Purkinje cell (primary cell): ENCODE results near the gene BTNL2. TPM values are rescaled to one million over a fixed set of nuclear protein-coding genes. Genes with fewer than 3 reads are reported as not detected.

Experiments
- polyA plus RNA-seq: library from polyadenylated mRNA; unstranded; fragments of >200 nt; fragmentation: Nextera tagmentation; gene quantifications from 2 replicates; pipeline ENCODE4 v1.2.1, GENCODE V29; 2014

Gene BTNL2
- not detected in 2 replicates for polyA plus RNA-seq

GRCh38 chr6:32406857-32407256, at the start of gene BTNL2:
Gene BTNL2, minus strand, starts transcription at chr6:32407181. Its CDS starts 58 bp downstream, at chr6:32407123.

GRCh38 chr6:32439602-32440214, 32.7 kb upstream of the BTNL2 start, which contains the start of gene HLA-DRA:
Gene HLA-DRA, plus strand, starts transcription at chr6:32439887. Its CDS starts 64 bp downstream, at chr6:32439951.

GRCh38 chr6:32371803-32372202, 35.2 kb downstream of the BTNL2 start, which contains the start of gene TSBP1:
Gene TSBP1, minus strand, starts transcription at chr6:32371903. Its CDS starts 197 bp downstream, at chr6:32371706.

Other genes with a start within 250 kb of the BTNL2 start
- gene EGFL8, start 242.6 kb downstream of the BTNL2 start, polyA plus RNA-seq: 2.5 and 3.6 TPM in 2 replicates
- 18.3 and 18.5 TPM in 2 replicates for gene AGPAT1, start 231.1 kb downstream of the BTNL2 start, polyA plus RNA-seq
- gene RNF5, start 228.8 kb downstream of the BTNL2 start, polyA plus RNA-seq: 34.7 and 42.0 TPM in 2 replicates
- not detected in 2 replicates for gene AGER, start 222.9 kb downstream of the BTNL2 start, polyA plus RNA-seq
- 0.55 TPM in 1 of 2 replicates, not detected in the other for gene PBX2, start 217.0 kb downstream of the BTNL2 start, polyA plus RNA-seq
- not detected in 2 replicates for gene GPSM3, start 214.5 kb downstream of the BTNL2 start, polyA plus RNA-seq
- gene NOTCH4, start 183.1 kb downstream of the BTNL2 start, polyA plus RNA-seq: 1.3 and 2.2 TPM in 2 replicates
- gene TSBP1, start 35.3 kb downstream of the BTNL2 start, polyA plus RNA-seq: not detected in 2 replicates
- gene HLA-DRA, start 32.7 kb upstream of the BTNL2 start, polyA plus RNA-seq: 1.1 TPM in 1 of 2 replicates, not detected in the other
- gene HLA-DRB5, start 123.1 kb upstream of the BTNL2 start, polyA plus RNA-seq: not detected in 2 replicates
- gene HLA-DRB1, start 182.7 kb upstream of the BTNL2 start, polyA plus RNA-seq: not detected in 2 replicates
- not detected in 2 replicates for gene HLA-DQA1, start 230.2 kb upstream of the BTNL2 start, polyA plus RNA-seq